ENCODE results near the gene MCM7.

DNA sequence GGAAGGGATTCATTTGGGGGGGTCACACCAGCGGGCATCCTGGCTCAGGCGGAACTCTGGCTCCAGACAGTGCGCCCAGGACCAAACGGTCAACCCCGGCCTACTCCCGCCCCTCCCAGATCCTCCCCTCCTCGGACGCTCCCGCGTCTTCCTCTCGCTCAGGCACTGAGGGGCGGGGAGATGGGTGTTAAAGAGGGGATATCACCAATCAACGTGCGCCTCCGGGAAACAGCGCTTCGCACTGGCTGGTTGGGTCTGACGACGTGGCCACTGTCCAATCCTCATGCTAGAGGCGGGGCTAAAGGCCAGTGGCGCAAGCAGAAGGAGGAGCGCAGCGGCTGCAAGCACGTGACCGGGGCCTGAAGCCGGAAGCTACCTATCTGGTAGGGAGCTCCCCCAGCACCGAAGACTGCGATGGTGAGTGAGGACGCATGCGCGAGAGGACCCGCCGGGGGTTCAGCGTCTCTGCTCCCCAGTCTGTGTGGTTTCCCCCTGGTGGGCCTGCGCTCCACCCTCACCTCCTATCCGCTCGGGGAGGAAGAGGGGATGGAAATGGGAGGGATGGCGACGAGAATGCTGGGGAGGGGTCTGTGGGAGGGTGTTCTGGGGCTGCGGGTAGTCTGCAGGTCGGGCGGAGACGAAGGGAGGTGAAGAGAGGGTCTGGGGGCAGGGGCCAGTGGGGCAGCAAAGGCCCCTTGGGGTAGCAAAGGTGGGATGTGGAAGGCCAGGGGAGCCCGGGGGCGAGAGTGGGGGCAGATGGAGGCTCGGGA, 47.5 kb upstream of the MCM7 start, which contains the start of gene LAMTOR4:
- no peak for TF ChIP-seq EZH2 (IDR thresholded peaks at IDR 0.05)
- TF ChIP-seq, protein P1, sequence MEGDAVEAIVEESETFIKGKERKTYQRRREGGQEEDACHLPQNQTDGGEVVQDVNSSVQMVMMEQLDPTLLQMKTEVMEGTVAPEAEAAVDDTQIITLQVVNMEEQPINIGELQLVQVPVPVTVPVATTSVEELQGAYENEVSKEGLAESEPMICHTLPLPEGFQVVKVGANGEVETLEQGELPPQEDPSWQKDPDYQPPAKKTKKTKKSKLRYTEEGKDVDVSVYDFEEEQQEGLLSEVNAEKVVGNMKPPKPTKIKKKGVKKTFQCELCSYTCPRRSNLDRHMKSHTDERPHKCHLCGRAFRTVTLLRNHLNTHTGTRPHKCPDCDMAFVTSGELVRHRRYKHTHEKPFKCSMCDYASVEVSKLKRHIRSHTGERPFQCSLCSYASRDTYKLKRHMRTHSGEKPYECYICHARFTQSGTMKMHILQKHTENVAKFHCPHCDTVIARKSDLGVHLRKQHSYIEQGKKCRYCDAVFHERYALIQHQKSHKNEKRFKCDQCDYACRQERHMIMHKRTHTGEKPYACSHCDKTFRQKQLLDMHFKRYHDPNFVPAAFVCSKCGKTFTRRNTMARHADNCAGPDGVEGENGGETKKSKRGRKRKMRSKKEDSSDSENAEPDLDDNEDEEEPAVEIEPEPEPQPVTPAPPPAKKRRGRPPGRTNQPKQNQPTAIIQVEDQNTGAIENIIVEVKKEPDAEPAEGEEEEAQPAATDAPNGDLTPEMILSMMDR (IDR thresholded peaks at IDR 0.05) = peak; percentile 15

Data from neural progenitor cell (in vitro differentiated cells).